Fibroblast of lung (primary cell): Measurements from ENCODE around the gene LYPD6B.

Experiments
- EZH2 ChIP-seq: IDR thresholded peaks from 2 replicates; pipeline ENCODE4 v1.5.1; 2012; ENCODE audit warnings: low read length, control low read depth, mild to moderate bottlenecking; ENCODE audit errors: missing control alignments
- TF ChIP-seq, protein P1 (sequence below), 2 donors: IDR thresholded peaks in 1 of 2; conservative IDR thresholded peaks in 1 of 2; 1 replicate in 1 of 2; 2 replicates in 1 of 2; pipeline ENCODE4 v1.5.1; 2011 to 2012; ENCODE audit warnings: low read length in 2 of 2, control low read depth in 1 of 2, inconsistent platforms in 1 of 2, low read depth in 1 of 2, mild to moderate bottlenecking in 1 of 2

DNA sequence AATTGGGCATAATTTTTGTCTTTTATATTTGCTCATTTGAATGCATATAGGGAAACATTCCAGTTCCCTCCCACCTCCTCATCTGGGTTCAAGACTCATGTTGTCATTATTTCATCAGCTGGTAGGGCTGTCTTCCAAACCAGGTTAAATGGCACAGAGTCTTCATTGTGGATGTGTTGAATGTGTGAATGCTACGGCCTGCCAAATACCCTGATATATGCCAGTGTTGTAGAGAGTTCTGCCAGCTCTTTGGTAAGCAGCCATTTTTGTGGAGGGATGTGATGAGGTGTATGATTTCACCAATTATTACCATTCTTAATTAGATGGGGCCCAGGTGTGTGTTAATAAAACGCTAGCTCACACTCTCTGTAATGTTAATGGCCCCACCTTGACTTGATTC, 121.7 kb downstream of the LYPD6B start:
- TF ChIP-seq, protein P1, sequence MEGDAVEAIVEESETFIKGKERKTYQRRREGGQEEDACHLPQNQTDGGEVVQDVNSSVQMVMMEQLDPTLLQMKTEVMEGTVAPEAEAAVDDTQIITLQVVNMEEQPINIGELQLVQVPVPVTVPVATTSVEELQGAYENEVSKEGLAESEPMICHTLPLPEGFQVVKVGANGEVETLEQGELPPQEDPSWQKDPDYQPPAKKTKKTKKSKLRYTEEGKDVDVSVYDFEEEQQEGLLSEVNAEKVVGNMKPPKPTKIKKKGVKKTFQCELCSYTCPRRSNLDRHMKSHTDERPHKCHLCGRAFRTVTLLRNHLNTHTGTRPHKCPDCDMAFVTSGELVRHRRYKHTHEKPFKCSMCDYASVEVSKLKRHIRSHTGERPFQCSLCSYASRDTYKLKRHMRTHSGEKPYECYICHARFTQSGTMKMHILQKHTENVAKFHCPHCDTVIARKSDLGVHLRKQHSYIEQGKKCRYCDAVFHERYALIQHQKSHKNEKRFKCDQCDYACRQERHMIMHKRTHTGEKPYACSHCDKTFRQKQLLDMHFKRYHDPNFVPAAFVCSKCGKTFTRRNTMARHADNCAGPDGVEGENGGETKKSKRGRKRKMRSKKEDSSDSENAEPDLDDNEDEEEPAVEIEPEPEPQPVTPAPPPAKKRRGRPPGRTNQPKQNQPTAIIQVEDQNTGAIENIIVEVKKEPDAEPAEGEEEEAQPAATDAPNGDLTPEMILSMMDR (conservative IDR thresholded peaks at IDR 0.05 in 1 of 2, IDR thresholded peaks at IDR 0.05 in 1 of 2; ENCODE audit: low read depth in 1 of 2, low read length in 2 of 2) = no peak
- no peak for TF ChIP-seq EZH2
